Dermis blood vessel endothelial cell (primary cell): ENCODE data around the gene KREMEN2. TPM values are rescaled to one million over a fixed set of nuclear protein-coding genes. Genes with fewer than 3 reads are reported as not detected.
A peak's percentile ranks its signal among the peaks of the same experiment; 100 is the strongest.

Source experiments
- DNase-seq: peaks from one replicate; pipeline ENCODE4 v3.0.0; 2010
- total RNA-seq: library from RNA; depleted of rRNA; stranded (reverse); fragments of >200 nt; gene quantifications from 2 replicates; pipeline ENCODE4 v1.2.3, GENCODE V29; 2014

Gene KREMEN2
- total RNA-seq, 1 donor from 2014 or later, result not detected

DNA sequence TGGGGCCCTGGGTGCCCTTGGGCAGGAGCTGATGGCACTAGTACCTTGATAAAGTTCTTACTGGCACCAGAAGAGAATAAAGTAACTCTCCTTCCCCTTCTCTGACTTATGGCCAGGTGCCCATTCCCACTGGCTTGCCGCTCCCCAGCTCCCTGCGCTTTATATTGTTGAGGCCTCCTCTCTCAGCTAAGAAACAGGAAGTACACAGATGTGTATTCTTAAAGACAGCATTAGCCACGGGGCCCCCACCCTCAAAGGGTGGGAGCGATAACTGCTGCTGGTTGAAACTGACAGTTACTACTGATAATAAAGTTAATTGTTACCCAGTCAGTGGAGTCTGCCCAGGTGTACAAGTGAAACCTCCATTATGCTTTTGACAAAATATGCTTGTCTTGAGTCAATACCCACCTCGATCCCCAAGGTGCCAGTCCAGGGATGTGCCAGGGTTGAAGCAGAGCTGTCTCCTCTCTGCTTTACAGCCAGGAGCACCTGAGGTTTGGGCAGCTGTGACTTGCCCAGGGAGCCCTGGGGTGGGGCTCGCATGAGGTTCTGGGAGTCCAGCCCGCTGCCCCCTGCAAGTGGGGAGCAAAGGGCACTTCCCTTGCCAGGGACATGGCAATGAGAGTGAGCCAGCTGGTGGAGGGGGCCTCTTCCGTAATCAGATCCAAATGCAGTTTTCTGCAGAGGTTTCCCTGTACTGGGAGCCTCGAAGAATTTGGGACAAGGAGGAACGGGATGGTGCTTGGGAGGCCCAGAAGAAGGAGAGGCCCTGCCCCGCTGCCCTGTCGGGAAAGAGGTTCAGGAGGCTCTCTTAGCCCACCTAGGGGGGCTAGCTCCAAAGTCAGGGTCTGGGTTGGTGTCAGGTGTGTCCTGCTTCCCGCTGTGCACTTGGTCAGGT is 43.2 kb downstream of the KREMEN2 start:
- no peak for DNase-seq

DNA sequence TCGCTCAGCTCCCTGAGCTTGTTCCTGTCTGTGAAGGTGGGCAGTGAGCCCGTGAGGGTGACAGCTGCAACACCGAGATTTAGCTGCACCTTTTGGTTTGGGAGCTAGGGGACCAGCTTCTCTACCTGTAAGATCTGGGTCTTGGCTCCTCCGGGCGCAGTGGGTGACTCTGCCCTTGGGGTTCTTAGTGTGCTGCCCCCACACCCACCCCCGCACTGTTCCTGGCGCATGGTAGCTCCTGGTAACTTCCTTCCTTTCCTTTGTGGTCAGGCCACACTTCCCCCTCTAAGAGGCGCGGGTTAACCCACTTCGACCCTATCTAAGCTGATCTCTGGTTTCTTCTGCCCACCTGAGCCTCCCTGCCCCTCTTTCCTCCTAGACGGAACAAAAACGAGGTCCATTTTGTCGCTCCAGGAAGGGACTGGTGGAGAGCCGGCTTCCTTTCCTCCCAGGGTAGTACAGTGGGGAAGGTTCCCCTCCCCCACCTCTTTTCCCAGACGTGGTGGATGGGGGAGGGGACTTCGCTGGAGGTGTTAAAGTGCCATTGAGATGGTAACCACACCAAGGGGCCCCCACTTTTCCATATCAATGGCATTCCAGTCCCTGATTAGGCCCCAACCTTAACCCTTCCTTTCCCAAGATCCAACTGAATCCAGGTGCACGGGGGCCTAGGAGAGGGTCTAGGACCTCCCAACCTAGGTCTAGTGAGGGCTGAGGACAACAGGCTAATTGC is 44.0 kb downstream of the KREMEN2 start:
- DNase-seq, result peak; percentile 43

DNA sequence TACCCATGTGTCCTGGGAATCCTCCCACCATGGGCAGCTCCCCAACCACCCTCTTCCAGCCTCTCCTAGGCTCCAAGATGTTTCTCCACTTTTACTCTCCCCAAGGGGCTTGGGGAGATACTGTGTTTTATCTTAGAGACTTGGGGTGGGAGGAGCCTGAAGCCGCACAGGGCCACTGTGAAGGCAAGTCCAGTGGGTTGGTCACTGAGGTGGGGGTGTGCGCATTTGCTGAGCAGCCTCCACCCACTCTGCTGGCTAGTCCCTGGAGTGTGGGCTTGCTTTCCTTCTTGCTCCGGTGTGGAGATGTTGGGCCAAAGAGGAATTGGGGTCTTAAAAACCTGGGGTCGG is 44.6 kb downstream of the KREMEN2 start:
- no peak for DNase-seq

DNA sequence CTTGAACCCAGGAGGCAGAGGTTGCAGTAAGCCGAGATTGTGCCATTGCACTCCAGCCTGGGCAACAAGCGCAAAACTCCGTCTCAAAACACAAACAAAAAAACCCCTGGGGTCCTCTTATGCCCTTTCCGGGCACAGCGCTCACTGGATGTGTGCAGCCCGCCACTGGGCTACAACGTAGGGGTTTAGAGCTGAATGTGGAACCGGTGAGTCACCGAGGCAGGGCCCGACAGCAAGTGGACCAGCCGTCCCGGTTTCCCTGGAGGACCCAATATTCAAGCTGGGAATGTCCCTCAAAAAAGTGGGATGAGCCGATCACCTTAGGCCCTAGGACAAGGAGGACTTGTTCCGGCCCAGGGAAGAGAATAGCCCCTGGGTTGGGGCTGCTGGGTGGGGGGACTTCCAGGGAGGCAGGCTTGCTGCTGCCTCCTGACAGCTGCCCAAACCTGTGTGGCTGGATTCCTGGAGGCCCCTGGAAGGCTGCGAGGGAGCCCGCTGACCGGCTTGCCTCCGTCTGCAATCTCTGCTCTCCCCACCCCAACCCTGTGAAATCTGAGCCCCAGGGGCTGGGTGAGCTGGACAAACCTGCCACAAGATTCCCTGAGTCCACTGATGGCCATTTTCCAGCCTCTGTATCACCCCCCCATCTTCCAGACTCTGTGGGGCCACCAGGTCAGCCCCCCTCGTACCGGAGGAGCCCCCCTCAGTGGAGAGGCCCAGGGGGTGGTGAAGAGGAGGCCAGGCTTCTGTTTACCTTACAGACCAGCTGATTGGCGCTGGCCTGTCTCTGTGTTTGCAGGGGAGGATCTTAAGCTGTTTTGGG is 45.7 kb downstream of the KREMEN2 start:
- DNase-seq, result no peak

DNA sequence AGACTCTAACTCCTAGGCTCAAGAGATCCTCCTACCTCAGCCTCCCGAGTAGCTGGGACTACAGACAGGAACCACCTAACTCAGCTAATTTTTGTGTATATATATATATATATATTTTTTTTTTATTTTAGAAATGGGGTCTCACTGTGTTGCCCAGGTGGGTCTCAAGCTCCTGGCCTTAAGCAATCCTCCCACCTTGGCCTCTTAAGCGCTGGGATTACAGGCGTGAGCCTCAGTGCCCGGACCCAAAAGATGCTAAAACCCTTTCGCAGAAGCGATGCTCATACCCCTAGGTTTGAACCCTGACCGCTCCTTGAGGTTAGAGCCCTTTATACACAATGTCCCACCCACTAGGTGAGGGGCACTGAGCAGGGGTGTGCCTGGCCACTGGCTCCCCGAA is 46.4 kb downstream of the KREMEN2 start:
- DNase-seq, result no peak

DNA sequence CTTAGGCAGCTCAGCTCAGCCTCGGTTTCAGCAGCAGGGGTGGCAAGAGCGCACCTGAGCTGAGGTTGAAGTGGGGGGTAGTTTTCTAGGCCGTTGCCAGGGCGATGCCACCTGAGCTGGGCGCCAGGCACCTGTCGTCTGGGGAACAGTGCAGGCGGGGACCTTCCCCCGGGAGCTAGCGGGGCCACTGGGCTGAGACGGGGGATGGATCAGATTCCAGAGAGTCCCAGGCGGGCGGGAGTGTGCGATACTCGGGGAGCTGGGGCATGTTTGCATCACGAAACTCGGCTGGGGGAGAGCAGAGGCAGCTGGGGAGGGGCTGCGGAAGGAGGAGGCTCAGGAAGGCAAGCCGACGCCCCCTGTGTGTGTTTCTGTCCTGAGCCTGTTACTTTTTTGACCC is 48.2 kb downstream of the KREMEN2 start:
- DNase-seq, result no peak

DNA sequence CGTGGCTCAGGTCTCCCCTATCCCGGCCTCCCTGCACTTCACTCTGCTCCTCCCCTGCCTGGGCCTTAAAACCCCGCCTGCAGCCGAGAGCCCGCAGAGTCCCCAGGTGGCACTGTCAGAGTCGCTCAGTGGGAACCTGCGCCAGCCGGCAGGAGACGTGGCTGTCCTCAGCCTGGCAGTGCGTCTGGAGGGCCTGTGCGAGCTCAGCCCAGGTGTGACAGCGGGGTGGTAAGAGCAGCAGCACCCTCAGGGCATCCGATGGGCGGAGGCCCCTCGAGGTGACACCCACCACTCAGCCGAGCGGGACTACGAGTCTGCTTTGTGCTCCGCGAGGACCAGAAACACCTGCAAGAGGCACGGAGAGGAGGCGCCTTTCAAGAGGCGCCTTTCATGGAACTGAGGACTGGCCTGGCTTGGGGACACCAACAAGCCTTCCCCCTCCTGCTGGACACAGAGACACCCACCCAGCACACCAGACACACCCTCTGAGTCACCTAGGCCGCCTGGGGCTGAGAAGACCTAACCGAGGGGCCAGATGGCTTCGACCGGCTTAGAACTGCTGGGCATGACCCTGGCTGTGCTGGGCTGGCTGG is 48.8 kb downstream of the KREMEN2 start, which contains the start of gene CLDN9:
Gene CLDN9 (plus strand): TSS at position 96 of the 593 bp plus-strand sequence. CDS start 440 bp downstream, at position 536.
- no peak for DNase-seq

DNA sequence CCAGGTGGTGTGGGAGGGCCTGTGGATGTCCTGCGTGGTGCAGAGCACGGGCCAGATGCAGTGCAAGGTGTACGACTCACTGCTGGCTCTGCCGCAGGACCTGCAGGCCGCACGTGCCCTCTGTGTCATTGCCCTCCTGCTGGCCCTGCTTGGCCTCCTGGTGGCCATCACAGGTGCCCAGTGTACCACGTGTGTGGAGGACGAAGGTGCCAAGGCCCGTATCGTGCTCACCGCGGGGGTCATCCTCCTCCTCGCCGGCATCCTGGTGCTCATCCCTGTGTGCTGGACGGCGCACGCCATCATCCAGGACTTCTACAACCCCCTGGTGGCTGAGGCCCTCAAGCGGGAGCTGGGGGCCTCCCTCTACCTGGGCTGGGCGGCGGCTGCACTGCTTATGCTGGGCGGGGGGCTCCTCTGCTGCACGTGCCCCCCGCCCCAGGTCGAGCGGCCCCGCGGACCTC is 49.4 kb downstream of the KREMEN2 start:
- DNase-seq, result no peak

DNA sequence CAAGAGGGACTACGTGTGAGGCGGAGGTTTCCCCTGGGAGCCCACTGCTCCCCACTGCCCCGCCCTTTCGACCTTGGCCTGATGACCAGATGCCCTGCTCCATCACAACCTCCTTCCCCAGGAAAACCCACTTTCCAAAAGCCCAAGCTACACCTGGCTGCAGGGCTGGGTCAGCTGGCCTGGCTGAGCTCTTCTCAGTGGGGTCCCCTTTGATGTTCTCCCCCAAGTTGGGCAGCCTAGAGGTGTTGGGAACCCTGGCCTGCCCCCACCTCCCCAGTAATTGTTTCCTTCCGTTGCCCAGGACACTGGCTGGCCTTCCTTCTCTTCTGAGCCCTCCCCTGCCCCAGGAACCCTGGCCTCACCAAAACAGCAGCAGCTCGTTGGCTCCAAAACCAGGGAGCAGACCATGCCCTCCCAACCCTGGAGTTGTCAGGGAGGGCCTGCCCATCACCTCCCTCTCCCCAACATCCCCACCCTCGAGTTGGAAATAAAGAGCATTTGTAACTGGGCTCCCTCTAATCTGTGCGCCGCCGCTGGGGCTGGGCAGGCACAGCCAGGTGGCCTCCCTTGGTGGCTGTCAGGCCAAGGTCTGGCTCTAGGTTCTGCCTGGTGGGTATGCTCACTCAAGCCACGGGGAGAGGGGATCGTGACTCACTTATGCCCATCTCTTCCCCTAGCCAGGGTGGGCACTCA is 50.1 kb downstream of the KREMEN2 start:
- DNase-seq, result no peak

DNA sequence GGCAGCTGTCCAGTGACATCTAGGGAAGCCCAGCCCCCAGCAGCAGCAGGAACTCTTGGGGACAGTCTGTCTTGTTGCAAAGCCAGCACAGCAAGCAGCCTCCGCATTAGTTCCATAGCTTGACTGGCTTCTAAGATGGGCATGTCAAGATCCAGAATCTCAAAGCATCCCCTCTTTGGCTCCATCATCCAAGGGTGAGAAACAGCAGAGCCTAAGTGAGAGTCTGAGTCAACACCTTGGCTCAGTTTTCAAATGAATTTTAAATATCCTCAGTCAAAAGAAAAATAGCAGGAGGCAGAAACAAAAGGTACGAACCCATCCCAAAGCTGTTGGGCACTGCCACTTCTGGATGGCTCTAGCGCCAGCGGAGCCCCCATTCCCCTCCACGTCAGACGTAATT is 50.9 kb downstream of the KREMEN2 start:
- DNase-seq, result no peak

DNA sequence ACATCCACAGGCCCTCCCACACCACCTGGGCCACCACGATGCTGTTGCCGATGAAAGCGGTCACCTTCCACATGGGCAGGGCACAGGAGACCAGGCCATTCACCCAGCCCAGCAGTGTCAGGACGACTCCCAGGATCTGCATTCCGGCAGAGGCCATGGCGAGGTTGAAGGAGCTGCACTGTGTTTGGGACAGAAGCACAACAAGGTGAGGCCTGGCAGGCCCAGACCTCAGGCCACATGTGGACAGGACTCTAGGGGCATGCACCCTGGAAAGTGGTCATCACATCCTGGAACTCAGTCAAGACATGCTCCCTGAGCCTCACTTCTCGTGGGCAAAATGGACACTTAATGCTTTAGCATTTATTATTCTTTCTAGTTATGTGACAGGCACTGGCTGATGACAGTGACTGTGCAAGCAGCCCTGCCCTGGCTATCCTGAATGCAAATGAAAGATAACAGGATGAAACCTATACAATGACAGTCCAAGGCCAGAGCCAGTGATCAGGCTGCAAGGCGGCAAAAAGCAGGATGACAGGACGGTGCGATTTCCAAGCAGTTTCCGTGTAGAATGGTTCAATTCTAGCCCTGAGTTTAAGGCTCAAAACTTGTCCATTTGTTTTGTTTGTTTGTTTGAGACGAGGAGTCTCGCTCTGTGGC is 51.9 kb downstream of the KREMEN2 start:
- no peak for DNase-seq

DNA sequence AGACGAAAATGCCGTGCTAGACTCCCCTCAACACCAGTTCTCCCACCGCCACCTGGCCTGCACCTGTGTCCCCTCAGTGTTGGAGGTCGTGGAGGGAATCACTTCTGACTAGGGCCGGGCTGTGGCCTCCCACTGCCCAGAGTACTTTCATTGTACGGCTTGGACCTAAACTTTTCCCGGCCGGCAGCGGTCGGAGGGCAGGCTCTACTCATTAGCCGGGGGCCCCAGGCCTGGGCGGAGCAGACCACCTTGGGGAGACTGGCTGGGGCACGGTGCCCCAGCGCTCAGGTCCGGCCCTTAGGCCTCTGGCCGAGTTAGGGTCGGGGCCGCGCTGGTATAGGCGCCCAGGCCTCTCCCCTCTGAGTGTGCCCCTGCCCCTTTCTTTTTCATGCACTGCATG is 53.3 kb downstream of the KREMEN2 start:
- DNase-seq, result no peak

Other genes with a start within 250 kb of the KREMEN2 start
- 0.09 and 0.51 TPM in 2 replicates for gene PRSS27, start 244.1 kb upstream of the KREMEN2 start, total RNA-seq
- gene SRRM2, start 211.6 kb upstream of the KREMEN2 start, total RNA-seq, result 59.5 and 66.2 TPM in 2 replicates
- 132 and 314 TPM in 2 replicates for gene ELOB, start 187.0 kb upstream of the KREMEN2 start, total RNA-seq
- gene PRSS33, start 176.7 kb upstream of the KREMEN2 start, total RNA-seq, result not detected in 2 replicates
- gene PRSS41, start 165.8 kb upstream of the KREMEN2 start, total RNA-seq, result not detected in 2 replicates
- 1.0 and 2.1 TPM in 2 replicates for gene PRSS21, start 147.0 kb upstream of the KREMEN2 start, total RNA-seq
- 0.19 and 0.68 TPM in 2 replicates for gene ZG16B, start 134.0 kb upstream of the KREMEN2 start, total RNA-seq
- gene PRSS22, start 106.1 kb upstream of the KREMEN2 start, total RNA-seq, result not detected in 2 replicates
- gene FLYWCH2, start 81.1 kb upstream of the KREMEN2 start, total RNA-seq, result 36.0 and 72.2 TPM in 2 replicates
- gene FLYWCH1, start 52.3 kb upstream of the KREMEN2 start, total RNA-seq, result 39.5 and 41.0 TPM in 2 replicates
- gene PAQR4, start 5.1 kb downstream of the KREMEN2 start, total RNA-seq, result 9.4 and 12.8 TPM in 2 replicates
- gene PKMYT1, start 16.2 kb downstream of the KREMEN2 start, total RNA-seq, result 4.4 and 10.6 TPM in 2 replicates
- gene CLDN9, start 48.6 kb downstream of the KREMEN2 start, total RNA-seq, result not detected in 2 replicates
- not detected in 2 replicates for gene CLDN6, start 53.9 kb downstream of the KREMEN2 start, total RNA-seq
- 45.4 and 48.2 TPM in 2 replicates for gene TNFRSF12A, start 56.1 kb downstream of the KREMEN2 start, total RNA-seq
- 2.6 and 5.2 TPM in 2 replicates for gene HCFC1R1, start 59.7 kb downstream of the KREMEN2 start, total RNA-seq
- gene THOC6, start 59.8 kb downstream of the KREMEN2 start, total RNA-seq, result 21.4 and 25.4 TPM in 2 replicates
- not detected in 2 replicates for gene BICDL2, start 72.7 kb downstream of the KREMEN2 start, total RNA-seq
- 0.09 TPM in 1 of 2 replicates, not detected in the other for gene MMP25, start 82.3 kb downstream of the KREMEN2 start, total RNA-seq
- 29.5 and 133 TPM in 2 replicates for gene IL32, start 101.4 kb downstream of the KREMEN2 start, total RNA-seq
- gene ZSCAN10, start 135.0 kb downstream of the KREMEN2 start, total RNA-seq, result not detected in 2 replicates
- 26.2 and 30.2 TPM in 2 replicates for gene ZNF205, start 148.3 kb downstream of the KREMEN2 start, total RNA-seq
- gene ZNF213, start 170.8 kb downstream of the KREMEN2 start, total RNA-seq, result 6.6 and 14.6 TPM in 2 replicates
- not detected in 2 replicates for gene OR1F1, start 223.9 kb downstream of the KREMEN2 start, total RNA-seq